NT2/D1 (cell line): ENCODE results near the gene GK.

Experiments
- YY1 ChIP-seq: IDR thresholded peaks from 2 replicates; pipeline ENCODE4 v1.6.1; 2011; ENCODE audit not compliant: insufficient read length, insufficient read depth
- ZNF274 ChIP-seq: IDR thresholded peaks from 2 replicates; pipeline ENCODE4 v1.6.1; 2011; ENCODE audit warnings: mild to moderate bottlenecking, low read depth, low read length

DNA sequence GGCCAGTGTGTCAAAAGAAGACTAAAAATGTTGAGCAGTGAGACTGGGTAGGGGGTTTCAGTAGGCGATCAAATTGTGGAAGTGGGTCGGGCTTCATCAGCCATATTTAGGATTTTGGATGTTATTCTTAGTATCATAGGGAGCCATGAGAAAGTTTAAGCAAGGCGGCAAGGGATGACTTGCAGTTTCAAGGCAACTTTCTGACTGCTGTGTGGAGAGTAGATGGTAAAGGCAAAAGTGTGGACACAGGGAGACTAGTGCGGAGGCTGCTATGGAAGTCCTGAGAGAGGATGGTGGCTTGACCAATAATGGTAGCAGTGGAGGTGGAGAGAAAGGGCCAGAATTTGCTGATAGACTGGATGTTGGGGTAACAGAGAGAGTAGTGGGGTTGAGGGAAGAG, 15.4 kb downstream of the GK start:
- TF ChIP-seq ZNF274 = no peak
- TF ChIP-seq YY1 = no peak
